Cerebellar nuclear complex (tissue), 1 donor: ENCODE results near the gene KRTAP1-3.
"Not testable (repeated sequence)": the region's sequence is repeated elsewhere in the genome, so short reads cannot be mapped to it uniquely, and the experiment has no call there.

Experiments
- DNase-seq, 2 experiments: peaks; one replicate each; lab custom pipeline; 2025; lab: John Stamatoyannopoulos, UW

KRTAP1-3 gene

DNA sequence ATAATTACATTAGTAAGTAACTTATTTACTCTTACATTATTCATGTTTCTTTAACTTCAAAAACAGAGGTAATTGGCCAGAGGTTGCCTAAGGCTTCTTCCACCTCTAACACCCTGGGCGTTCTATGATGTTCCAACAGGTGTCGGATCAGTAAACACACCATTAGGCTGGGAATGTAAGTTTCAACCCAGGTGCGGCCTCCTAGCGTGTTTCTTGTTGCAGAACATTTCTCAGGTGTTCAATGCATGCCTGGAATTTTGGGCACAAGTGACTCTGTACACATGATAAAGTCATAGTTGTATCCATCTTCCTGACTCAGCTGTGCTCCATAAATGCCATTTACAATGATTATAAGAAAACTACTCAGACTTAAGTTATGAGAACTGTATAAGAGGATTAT lies 19.4 kb upstream of the KRTAP1-3 start:
- no peak for DNase-seq

- no peak for DNase-seq
Observed at GRCh38 chr17:41052566-41052965, 17.9 kb upstream of the KRTAP1-3 start.

GRCh38 chr17:41049110-41049509 lies 14.4 kb upstream of the KRTAP1-3 start:
- no peak for DNase-seq

DNA sequence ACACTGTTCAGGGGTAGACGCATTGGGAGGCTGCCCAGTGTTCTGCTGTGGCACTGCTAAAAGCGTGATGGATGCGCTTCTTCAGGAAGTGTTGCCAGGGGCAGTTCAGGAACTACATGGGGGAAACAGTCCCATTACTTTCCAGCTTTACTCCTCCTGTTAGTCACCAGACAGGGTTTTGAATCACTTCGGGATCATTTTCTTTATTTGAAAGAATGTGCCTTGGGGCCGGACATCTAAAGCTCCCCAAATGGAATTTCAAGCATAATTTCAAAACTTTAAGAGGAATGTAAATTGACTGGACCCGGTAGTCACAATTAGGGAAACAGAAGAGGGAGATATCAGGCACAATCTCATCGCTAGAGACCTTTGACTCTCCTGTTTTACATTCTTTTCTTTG lies 13.8 kb upstream of the KRTAP1-3 start:
- no peak for DNase-seq

- DNase-seq, result not testable (repeated sequence)
Observed at GRCh38 chr17:41046735-41047465, 12.2 kb upstream of the KRTAP1-3 start, which contains the start of gene KRTAP2-1. KRTAP2-1 (minus strand) TSS chr17:41047316; CDS start chr17:41047267, 49 bp downstream.

GRCh38 chr17:41042953-41043352 lies 8.3 kb upstream of the KRTAP1-3 start:
- no peak for DNase-seq

DNA sequence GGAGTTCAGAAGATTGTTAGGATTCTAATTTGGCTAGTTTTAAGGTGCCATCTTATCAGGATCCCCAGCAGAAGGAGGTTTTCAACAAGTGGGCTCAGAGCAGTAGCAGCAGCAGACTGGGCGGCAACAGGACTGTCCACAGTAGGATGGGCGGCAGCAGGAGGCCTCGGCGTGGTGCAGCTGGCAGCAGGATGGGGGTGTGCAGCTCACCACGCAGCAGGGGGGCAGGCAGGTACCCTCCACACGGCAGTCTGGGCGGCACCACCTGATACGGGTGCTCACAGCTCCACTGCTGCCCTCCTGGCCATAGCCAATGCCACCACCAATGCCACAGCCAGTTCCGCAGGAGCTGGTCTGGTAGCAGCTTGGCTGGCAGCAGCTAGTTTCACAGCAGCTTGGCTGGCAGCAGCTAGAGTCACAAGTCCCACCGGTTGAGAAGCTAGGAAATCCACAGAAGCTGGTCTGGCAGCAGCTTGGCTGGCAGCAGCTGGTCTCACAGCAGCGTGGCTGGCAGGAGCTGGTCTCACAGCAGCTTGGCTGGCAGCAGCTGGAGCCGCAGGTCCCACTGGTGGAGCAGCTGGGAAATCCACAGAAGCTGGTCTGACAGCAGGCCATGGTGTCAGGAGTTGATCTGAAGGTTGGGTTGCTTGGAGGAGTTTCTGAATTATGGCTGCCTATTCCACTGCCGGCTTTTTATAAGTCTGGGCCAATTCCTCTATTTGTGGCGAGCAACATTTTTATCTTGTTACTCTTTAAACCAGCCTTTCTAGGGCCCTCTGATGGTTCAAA lies 6.3 kb upstream of the KRTAP1-3 start, which contains the start of gene KRTAP1-1:
KRTAP1-1 (minus strand) TSS at position 668 of the 789 bp plus-strand sequence; CDS start at position 615, 53 bp downstream.
- not testable (repeated sequence) for DNase-seq

DNA sequence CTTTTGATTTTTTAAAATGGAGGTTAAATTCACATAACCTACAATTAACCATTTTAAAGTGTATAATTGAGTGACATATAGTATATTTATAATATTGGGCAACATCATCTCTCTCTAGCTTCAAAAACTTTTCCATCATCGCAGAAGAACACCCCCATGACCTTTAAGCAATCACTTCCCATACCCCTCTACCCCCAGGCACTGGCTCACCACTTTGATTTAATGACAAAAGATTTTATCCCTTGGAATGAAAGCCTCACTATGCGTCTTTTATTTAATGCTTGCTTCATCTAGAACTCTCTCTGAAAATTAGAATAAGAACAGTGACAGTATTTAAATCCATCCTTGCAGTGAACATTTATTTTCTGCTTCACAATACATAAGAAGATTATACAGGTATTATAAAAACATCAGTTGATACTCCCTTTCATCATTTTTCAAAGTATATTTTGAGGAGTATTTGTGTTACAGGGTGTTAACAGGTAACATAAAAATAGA lies 3.2 kb upstream of the KRTAP1-3 start:
- no peak for DNase-seq

DNA sequence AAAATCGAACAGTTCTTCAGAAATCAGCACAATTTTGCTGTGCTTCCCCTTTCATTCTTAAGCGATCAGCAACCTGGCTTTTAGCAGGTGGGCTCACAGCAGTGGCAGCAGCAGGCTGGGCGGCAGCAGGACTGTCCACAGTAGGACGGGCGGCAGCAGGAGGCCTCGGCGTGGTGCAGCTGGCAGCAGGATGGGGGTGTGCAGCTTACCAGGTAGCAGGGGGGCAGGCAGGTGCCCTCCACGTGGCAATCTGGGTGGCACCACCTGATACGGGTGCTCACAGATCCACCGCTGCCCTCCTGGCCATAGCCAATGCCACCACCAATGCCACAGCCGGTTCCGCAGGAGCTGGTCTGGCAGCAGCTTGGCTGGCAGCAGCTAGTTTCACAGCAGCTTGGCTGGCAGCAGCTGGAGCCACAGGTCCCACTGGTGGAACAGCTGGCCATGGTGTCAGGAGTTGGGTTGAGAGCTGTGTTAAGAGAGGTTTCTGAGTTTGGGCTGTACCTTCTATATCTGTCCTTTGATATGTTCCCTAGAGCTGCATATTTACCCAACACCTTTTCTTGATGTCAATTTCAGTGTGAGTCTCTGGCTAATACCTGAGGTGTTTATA lies 4.9 kb downstream of the KRTAP1-3 start, which contains the start of gene KRTAP1-4:
KRTAP1-4 (minus strand) TSS at position 563 of the 613 bp plus-strand sequence; CDS start at position 446, 117 bp downstream.
- DNase-seq, result no peak

- DNase-seq, result no peak
Observed at GRCh38 chr17:41026715-41027471, 7.8 kb downstream of the KRTAP1-3 start, which contains the start of gene KRTAP1-5. KRTAP1-5 (minus strand) TSS chr17:41027208; CDS start chr17:41027155, 53 bp downstream.

- no peak for DNase-seq
Observed at GRCh38 chr17:41024697-41025096, 10.0 kb downstream of the KRTAP1-3 start.

DNA sequence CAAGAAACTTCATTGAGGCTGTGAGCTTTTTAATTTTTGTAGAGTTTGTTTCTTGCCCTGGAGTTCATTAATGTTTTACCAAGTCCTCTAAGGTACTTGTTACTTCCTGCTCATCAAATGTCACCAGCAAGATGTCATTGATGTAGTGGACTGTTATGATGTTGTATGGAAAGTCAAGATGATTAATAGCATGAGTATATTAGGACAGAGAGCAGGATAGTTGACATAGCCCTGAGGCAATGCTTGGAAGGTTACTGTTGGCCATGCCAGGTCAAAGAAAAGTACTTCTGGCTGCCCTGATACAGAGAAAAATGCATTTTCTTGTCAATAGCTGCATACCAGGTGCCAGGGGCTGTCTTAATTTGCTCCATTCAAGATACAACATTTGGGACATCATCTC lies 14.3 kb downstream of the KRTAP1-3 start:
- no peak for DNase-seq

GRCh38 chr17:41019415-41019814 lies 15.3 kb downstream of the KRTAP1-3 start:
- DNase-seq, result no peak

DNA sequence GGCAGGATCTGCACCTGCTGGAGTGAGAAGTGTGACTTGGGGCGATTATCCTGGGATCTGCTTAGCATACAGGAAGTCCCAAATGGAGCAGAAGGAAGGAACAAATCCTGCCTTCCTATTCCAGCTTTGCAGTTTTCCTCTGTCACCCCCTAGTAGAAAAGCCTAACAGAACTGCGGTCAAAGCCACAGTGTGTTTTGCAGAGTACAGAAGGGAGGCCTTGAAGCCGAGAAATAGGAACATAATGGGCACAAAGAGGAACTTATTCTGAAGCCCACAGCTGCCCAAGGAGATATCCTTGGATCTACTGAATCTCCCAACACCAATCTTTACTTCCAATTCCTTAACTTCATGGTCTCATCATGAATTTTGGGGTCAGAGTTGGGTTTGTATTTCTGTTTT lies 16.1 kb downstream of the KRTAP1-3 start:
- no peak for DNase-seq

- DNase-seq, result no peak
Observed at GRCh38 chr17:41016578-41017215, 18.0 kb downstream of the KRTAP1-3 start.

- DNase-seq, result no peak
Observed at GRCh38 chr17:41015454-41015853, 19.2 kb downstream of the KRTAP1-3 start.

DNA sequence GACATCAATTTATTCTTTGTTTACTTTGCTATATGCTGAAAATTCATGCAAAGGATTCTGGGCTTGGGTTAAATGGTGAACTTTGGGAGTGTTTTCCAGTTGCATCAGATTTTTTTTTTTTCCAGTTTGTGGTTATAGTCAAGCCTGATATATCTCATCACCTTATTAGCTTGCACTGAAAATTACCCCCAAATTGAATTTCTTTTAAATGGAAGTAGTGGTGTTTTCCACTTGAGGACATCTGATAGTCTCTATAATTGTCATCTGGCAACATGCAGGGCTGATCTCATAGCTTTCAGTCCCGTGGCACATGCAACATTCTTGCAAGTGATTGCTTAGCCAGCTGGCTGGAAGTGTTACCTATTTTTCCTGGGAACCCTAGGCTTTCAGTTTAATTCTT lies 21.1 kb downstream of the KRTAP1-3 start:
- peak in 1 of 2 experiments; percentile 9 for DNase-seq

GRCh38 chr17:41013181-41013580 lies 21.5 kb downstream of the KRTAP1-3 start:
- DNase-seq, result no peak

GRCh38 chr17:41012326-41013120 lies 22.2 kb downstream of the KRTAP1-3 start:
- peak in 1 of 2 experiments; percentile 8 for DNase-seq

DNA sequence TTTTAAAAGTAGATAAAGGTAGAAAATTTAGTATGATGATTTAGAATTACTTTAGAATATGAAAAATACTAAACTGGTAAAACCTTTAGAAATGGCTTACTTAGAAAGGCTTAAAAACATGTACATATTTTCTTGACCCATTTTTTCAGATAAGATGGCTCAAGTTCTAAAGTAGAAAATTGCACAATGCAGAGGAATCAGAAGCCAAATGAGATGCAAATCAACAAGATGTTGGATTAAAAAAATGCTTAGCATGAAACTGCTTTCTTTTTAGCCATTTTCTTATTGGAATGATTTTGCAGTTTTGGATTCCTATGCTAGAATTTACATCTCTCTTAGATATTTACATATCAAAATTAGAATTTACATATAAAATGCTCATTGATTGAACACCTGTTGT lies 24.2 kb downstream of the KRTAP1-3 start:
- no peak for DNase-seq
